SJSA1 (cell line): Measurements from ENCODE around the gene CYTL1. TPM values are rescaled to one million over a fixed set of nuclear protein-coding genes. Genes with fewer than 3 reads are reported as not detected.
"Not testable (repeated sequence)": the region's sequence is repeated elsewhere in the genome, so short reads cannot be mapped to it uniquely, and the experiment has no call there.

Source experiments
- DNase-seq, 2 experiments: peaks; one replicate each; pipeline ENCODE4 v3.0.0-alpha.2; 2015 to 2020; ENCODE audit warnings: low spot score in 2 of 2, low read depth in 1 of 2
- H3K27ac ChIP-seq: fragments of 250-450 bp; sonication (Bioruptor Pico); 2 replicates; pipeline ENCODE4 v1.5.1; 2020; ENCODE audit warnings: mild to moderate bottlenecking, moderate library complexity
- H3K27me3 ChIP-seq: fragments of 250-450 bp; sonication (Bioruptor Pico); replicated peaks from 2 replicates; pipeline ENCODE4 v1.5.1; 2020; ENCODE audit warnings: mild to moderate bottlenecking, moderate library complexity
- H3K36me3 ChIP-seq: fragments of 250-450 bp; sonication (Bioruptor Pico); 2 replicates; pipeline ENCODE4 v1.5.1; 2020; ENCODE audit warnings: mild to moderate bottlenecking
- H3K4me1 ChIP-seq: fragments of 250-450 bp; sonication (Bioruptor Pico); replicated peaks from 2 replicates; pipeline ENCODE4 v1.6.1; 2021; ENCODE audit warnings: mild to moderate bottlenecking
- H3K4me3 ChIP-seq: fragments of 250-450 bp; sonication (Bioruptor Pico); 2 replicates; pipeline ENCODE4 v1.5.1; 2020; ENCODE audit warnings: mild to moderate bottlenecking
- H3K9me3 ChIP-seq: fragments of 250-450 bp; sonication (Bioruptor Pico); replicated peaks from 2 replicates; pipeline ENCODE4 v1.5.1; 2020; ENCODE audit warnings: mild to moderate bottlenecking
- total RNA-seq: library from RNA; depleted of rRNA; stranded (reverse); fragments of >200 nt; shearing (Covaris generic); gene quantifications from 2 replicates; pipeline ENCODE4 v1.2.3, GENCODE V29; 2014

CYTL1 gene
- total RNA-seq, 1 experiment from 2014 or later = 0.76 TPM

DNA sequence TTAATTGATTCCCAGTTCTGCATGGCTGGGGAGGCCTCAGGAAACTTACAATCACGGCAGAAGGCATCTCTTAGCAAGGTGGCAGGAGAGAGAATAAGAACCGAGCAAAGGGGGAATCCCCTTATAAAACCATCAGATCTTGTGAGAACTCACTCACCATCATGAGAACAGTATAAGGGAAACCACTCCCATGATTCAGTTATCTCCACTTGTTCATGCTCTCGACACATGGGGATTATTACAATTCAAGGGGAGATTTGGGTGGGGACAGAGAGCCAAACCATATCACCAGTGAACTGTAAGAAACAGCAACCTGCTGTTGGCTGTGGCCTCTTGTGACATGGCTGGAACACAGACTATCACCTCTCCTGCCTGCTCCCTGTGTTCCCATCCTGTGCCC lies 7.1 kb upstream of the CYTL1 start:
- Histone ChIP-seq H3K27me3 (no peaks in the 10 kb centered on the region), H3K36me3 (no peaks in the 10 kb centered on the region), H3K9me3 (no peaks in the 10 kb centered on the region), H3K4me1 (no peaks in the 10 kb centered on the region), H3K4me3 (no peak overlapping the region), H3K27ac (no peak overlapping the region)
- DNase-seq = no peak

DNA sequence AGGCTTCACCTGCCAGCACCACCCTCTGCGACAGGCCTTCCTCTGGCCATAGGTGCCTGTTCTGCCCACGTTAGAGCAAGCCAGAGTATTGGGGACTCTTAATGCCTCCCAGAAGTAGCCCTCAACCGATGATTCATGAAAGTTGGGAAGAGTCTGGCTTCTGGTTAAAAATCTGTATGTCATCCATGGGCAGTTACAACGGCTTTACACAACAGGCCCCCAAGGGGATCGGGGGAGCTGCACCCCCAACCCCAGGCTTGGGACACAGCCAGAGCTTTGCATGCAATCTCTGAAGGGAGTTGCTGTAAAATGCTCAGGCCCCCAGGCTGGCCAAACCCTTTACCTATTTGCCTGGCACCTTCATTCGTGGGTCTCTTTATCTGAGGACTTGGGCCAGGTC lies 5.4 kb upstream of the CYTL1 start:
- Histone ChIP-seq H3K4me3 (no peak overlapping the region), H3K27me3 (no peaks in the 10 kb centered on the region), H3K4me1 (no peaks in the 10 kb centered on the region), H3K36me3 (no peaks in the 10 kb centered on the region), H3K9me3 (no peaks in the 10 kb centered on the region), H3K27ac (no peak overlapping the region)
- DNase-seq = no peak

DNA sequence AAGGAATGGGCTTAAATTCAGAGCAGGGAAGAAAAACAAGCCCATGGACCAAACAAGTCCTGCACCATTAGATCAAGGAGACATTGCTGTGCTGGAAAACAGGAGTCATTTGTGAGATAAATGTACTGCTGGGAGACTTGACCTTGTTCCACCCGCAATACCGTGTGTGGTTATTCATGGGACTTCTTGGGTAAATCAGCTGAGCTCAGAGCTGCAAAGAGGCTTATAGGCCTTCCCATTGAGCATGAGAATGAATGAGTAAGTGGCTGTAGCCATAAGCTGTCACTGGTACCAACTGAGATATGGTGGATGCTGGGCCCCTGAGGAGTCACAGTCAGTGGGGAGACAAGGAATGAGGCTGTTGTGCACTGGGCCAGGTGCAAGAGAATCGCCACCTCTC lies 2.3 kb upstream of the CYTL1 start:
- Histone ChIP-seq H3K36me3 (no peaks in the 10 kb centered on the region), H3K9me3 (no peaks in the 10 kb centered on the region), H3K4me3 (no peak overlapping the region), H3K4me1 (no peaks in the 10 kb centered on the region), H3K27me3 (no peaks in the 10 kb centered on the region), H3K27ac (no peak overlapping the region)
- no peak for DNase-seq

DNA sequence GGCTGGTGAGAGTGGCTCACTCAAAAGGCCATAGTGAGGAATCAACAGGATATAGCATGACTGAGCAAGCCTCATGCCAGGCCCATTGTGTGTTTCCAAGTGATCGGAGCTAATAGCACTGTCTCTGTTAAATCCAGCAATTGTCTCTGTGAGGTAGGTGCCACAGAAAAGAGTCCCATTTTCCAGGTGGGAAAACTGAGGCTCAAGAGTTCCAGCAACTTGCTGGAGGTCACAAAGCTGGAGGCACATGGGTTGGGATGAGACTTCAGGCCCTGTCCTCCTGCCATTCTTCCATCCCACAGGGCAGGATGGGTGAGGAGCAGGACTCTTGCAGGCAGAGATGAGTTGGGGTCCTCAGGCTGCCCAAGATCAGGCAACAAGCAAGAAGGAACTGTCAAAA lies 1.1 kb upstream of the CYTL1 start:
- Histone ChIP-seq H3K27ac (no peak overlapping the region), H3K4me3 (no peak overlapping the region), H3K27me3 (no peaks in the 10 kb centered on the region), H3K9me3 (no peaks in the 10 kb centered on the region), H3K4me1 (no peaks in the 10 kb centered on the region), H3K36me3 (no peaks in the 10 kb centered on the region)
- DNase-seq = no peak

DNA sequence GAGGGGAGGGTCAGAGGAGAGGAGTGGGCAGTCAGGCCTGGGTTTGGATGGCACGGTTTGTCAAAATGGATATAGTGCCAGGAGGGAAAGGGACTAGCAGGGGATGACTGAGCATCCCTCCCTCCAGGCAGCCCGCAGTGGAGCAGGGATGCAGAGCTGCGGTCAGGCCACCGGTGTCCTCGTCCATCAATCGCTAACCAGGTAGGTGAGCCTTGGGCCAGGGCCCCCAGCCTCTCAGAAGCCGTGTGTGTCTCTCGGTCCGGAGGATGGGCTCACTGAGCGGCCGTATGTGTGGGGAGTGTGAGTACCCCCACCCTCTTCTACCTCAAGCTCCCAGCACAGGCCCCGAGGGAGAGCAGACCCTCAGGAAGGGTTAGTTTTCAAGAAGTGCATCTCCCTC lies 538 bp upstream of the CYTL1 start:
- Histone ChIP-seq H3K36me3 (no peaks in the 10 kb centered on the region), H3K27ac (no peak overlapping the region), H3K4me3 (no peak overlapping the region), H3K4me1 (no peaks in the 10 kb centered on the region), H3K27me3 (no peaks in the 10 kb centered on the region), H3K9me3 (no peaks in the 10 kb centered on the region)
- DNase-seq = no peak

DNA sequence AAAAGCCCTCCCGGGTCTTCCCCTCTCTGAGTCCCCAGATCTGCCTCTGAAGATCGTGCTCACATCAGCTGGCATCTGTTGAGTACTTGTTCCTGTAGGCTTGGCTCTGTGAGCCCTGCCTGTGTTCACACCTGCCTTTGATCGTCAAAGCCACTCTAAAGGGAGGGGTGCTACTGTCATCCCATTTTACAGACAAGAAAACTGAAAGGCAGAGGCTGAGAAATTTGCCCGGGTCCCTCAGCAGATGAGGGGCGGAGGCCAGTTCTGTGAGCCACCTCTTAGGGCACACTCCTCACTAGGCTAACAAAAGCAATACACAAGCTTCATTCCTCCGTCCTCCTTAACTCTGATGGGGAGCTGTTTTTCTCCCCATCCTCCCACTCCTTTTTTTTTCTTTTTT lies 655 bp downstream of the CYTL1 start:
- H3K4me3 ChIP-seq = no peak overlapping the region
- DNase-seq = no peak
- no peak overlapping the region for H3K27ac ChIP-seq
- no peaks in the 10 kb centered on the region for H3K36me3 ChIP-seq
- no peaks in the 10 kb centered on the region for H3K4me1 ChIP-seq
- H3K27me3 ChIP-seq = no peaks in the 10 kb centered on the region
- no peaks in the 10 kb centered on the region for H3K9me3 ChIP-seq

DNA sequence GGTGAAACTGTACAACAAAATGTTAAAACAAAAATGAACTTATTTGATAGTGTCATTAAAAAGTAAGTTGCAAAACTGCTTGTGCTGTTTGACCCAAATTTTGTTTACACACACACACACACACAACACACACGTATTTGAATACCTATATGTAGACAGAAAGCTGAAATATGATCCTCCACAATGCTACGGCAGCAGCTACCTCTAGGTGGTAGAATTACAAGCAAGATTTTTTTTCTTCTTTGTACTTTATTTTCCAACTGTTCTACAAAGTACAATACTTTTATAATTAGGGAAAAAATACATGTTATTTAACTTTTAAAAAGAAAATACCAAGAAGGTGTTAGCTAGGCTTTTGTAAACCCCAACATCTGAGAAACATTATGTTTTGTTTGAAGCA lies 1.2 kb downstream of the CYTL1 start:
- H3K27me3 ChIP-seq = no peaks in the 10 kb centered on the region
- H3K36me3 ChIP-seq = no peaks in the 10 kb centered on the region
- H3K27ac ChIP-seq = no peak overlapping the region
- no peak overlapping the region for H3K4me3 ChIP-seq
- no peak for DNase-seq
- H3K4me1 ChIP-seq = no peaks in the 10 kb centered on the region
- H3K9me3 ChIP-seq = no peaks in the 10 kb centered on the region

DNA sequence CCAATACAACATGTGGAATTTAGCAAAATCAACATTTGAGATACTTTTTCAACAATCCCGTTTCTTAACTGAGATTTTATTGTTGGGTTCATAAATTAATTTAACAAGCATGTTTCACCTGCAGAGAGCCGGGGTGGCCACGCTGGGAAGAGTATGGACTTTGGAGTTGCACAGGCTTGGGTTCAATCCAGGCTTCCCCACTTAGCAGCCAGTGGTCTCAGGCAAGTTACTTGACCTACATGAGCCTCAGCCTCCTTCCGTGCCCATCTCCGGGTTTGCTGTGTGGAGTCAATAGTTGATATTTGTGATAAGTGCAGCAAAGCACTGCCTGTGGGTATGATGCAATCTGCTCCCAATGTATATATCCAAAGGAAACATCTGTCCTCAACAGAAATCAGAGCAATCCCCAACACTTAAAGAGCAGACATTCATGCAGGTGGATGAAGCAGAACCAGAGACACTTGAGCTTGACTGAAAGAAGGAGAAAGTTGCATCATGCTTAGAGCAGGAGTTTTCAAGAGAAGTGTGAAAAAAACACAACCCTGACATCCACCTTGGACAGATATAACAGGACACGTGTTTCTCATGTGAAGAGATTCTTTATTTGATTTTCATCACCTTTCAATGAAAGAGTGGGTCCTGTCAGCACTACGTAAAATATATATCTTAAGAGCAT lies 5.1 kb downstream of the CYTL1 start:
- H3K36me3 ChIP-seq = no peaks in the 10 kb centered on the region
- no peak overlapping the region for H3K27ac ChIP-seq
- no peaks in the 10 kb centered on the region for H3K9me3 ChIP-seq
- H3K4me1 ChIP-seq = no peaks in the 10 kb centered on the region
- DNase-seq = no peak
- H3K27me3 ChIP-seq = no peaks in the 10 kb centered on the region
- H3K4me3 ChIP-seq = no peak overlapping the region

DNA sequence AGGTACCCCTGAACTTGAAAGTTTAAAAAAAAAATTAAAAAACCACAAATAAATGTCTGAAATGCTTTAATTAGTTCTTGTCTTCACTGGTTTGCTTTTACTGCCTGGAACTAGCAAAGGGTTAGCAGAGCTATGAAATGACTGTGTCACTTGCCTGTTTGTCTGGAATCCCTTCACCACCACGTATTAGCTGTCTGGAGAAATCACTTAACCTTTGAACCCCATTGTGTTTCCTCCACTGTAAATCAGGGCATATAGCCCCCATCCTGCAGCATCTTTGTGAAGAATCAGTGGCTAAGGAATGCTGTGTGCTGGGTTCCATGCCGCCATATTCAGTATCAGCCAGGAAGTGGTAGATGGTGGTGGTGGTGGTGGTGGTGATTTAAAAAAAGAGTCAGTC lies 6.3 kb downstream of the CYTL1 start:
- DNase-seq = no peak
- Histone ChIP-seq H3K9me3 (no peaks in the 10 kb centered on the region), H3K27me3 (no peaks in the 10 kb centered on the region), H3K4me3 (no peak overlapping the region), H3K36me3 (no peaks in the 10 kb centered on the region), H3K4me1 (no peaks in the 10 kb centered on the region), H3K27ac (no peak overlapping the region)

DNA sequence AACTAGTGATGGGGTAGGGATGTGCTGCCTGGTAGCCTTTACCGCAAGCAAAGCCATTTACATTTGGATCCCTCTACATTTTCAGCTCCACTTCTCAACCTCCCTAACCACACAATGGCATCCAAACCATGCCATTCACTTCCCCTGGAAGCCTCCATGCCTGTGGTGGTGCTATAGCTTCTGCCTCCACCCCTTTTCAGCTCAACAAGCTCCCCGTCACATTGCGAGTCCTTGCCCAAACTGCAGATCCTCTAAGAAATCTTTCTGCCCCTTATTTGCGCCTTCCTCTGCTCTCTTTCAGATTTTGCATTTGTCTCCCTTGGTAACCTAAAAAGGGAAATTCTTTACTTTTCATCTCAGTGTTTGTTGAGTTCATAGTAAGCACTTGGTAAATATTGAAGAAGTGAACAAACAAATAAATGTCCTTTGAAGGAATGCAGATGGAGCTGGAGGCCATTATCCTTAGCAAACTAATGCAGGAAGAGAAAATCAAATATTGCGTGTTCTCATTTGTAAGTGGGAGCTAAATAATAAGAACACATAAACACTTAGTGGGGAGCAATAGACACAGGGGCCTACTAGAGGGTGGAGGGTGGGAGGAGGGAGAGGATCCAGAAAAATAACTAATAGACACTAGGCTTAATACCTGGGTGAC lies 6.9 kb downstream of the CYTL1 start:
- no peaks in the 10 kb centered on the region for H3K27me3 ChIP-seq
- no peaks in the 10 kb centered on the region for H3K4me1 ChIP-seq
- H3K36me3 ChIP-seq = no peaks in the 10 kb centered on the region
- no peak overlapping the region for H3K27ac ChIP-seq
- no peaks in the 10 kb centered on the region for H3K9me3 ChIP-seq
- no peak overlapping the region for H3K4me3 ChIP-seq
- no peak for DNase-seq

DNA sequence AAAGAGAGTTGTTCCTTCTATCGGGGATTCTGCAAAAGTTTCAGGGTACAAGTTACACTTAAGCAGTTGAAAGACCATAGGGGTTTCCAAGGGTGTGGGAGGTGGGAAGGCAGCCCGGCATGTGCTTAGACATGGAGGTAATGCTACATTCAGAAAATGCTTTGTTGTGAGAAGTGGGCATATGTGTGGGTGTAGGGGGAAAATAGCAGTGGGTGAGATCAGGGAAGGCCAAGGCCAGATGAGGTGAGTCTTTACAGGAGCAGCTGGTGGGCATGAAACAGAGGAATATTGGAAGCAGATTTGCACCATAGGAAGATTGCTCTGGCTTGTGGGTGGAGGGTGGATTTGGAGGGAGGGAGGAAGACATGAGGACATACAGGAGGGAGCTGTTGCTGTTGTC lies 8.3 kb downstream of the CYTL1 start:
- no peaks in the 10 kb centered on the region for H3K36me3 ChIP-seq
- H3K27me3 ChIP-seq = no peaks in the 10 kb centered on the region
- H3K27ac ChIP-seq = no peak overlapping the region
- no peaks in the 10 kb centered on the region for H3K9me3 ChIP-seq
- no peak for DNase-seq
- no peak overlapping the region for H3K4me3 ChIP-seq
- H3K4me1 ChIP-seq = no peaks in the 10 kb centered on the region

DNA sequence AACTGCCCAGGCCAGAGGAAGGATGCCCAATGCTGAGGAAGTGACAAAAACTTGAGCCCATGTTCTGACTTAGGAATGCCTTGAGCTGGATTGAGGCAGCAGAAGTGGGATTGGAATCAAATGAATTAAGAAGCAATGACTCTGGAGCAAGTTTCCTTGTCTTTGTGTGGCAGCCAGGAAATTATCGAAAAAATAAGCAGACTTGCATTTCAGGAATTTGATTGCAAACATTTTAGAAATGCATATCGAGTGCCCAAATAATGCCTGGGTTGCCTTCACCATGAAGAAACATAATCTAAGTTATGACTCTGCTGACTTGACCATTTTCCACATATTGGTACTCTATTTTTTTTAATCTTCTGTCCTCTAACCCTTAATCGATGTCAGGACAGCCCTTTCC lies 9.5 kb downstream of the CYTL1 start:
- H3K9me3 ChIP-seq = no peaks in the 10 kb centered on the region
- no peak overlapping the region for H3K4me3 ChIP-seq
- no peak overlapping the region for H3K27ac ChIP-seq
- H3K27me3 ChIP-seq = no peaks in the 10 kb centered on the region
- H3K36me3 ChIP-seq = no peaks in the 10 kb centered on the region
- no peaks in the 10 kb centered on the region for H3K4me1 ChIP-seq
- no peak for DNase-seq

DNA sequence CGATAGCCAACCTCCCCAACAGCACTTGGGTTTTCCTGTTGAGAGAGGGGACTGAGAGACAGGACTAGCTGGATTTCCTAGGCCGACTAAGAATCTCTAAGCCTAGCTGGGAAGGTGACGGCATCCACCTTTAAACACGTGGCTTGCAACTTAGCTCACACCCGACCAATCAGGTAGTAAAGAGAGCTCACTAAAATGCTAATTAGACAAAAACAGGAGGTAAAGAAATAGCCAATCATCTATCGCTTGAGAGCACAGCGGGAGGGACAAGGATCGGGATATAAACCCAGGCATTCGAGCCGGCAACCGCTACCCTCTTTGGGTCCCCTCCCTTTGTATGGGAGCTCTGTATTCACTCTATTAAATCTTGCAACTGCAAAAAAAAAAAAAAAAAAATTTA lies 12.3 kb downstream of the CYTL1 start:
- H3K27me3 ChIP-seq, H3K4me1 ChIP-seq, H3K9me3 ChIP-seq, H3K36me3 ChIP-seq, DNase-seq, H3K4me3 ChIP-seq, H3K27ac ChIP-seq: not testable (repeated sequence)

DNA sequence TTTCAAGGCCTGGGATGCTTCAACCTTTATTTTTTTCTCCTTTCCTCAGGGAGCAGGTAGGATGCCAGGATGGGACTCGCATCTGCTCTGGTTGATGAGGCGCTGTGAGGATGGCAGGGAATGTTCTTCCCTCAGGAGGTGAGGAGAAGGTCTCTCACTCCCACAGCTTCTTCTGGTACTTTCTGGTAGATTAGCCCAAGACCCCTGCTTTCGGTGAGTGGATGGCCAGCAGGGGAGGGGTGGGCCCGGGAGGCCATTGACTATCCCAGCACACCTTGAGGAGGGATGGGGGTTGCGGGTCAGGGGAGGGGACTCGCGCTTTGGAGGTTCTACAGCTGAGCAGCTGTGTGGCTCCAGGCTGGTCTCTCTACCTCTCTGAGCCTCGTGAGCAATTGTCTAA lies 14.8 kb downstream of the CYTL1 start:
- Histone ChIP-seq H3K36me3 (no peaks in the 10 kb centered on the region), H3K27me3 (no peaks in the 10 kb centered on the region), H3K4me1 (no peaks in the 10 kb centered on the region), H3K9me3 (no peaks in the 10 kb centered on the region), H3K27ac (no peak overlapping the region), H3K4me3 (no peak overlapping the region)
- no peak for DNase-seq

DNA sequence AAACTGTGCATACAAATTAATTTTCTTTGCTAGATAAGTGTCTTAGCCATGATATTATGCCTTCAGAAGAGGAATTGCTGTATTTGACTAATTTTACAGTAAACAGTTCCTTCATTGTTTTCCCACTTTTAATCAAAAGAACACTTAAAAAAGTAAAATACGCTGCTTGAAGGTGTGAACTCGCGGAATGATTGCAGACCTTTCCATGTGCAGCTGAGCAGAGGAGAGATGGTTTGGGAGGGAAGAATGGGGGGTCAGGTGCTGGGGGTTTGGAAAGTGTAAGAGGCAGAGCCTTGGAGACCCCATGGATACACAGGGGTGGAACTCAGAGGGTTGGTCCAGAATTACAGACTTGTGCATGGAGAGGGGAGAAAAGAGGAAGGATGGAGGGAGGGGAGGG lies 15.3 kb downstream of the CYTL1 start:
- no peak overlapping the region for H3K27ac ChIP-seq
- no peaks in the 10 kb centered on the region for H3K9me3 ChIP-seq
- no peaks in the 10 kb centered on the region for H3K4me1 ChIP-seq
- no peaks in the 10 kb centered on the region for H3K36me3 ChIP-seq
- H3K27me3 ChIP-seq = no peaks in the 10 kb centered on the region
- DNase-seq = no peak
- no peak overlapping the region for H3K4me3 ChIP-seq
